NCI-H748 (cell line): ENCODE data around the gene NANOS1.

ENCODE experiments used
- DNase-seq: peaks from one replicate; lab custom pipeline; 2025; ENCODE audit not compliant: unreplicated experiment; lab: John Stamatoyannopoulos, UW

NANOS1 gene, protein sequence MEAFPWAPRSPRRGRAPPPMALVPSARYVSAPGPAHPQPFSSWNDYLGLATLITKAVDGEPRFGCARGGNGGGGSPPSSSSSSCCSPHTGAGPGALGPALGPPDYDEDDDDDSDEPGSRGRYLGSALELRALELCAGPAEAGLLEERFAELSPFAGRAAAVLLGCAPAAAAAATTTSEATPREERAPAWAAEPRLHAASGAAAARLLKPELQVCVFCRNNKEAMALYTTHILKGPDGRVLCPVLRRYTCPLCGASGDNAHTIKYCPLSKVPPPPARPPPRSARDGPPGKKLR

DNA sequence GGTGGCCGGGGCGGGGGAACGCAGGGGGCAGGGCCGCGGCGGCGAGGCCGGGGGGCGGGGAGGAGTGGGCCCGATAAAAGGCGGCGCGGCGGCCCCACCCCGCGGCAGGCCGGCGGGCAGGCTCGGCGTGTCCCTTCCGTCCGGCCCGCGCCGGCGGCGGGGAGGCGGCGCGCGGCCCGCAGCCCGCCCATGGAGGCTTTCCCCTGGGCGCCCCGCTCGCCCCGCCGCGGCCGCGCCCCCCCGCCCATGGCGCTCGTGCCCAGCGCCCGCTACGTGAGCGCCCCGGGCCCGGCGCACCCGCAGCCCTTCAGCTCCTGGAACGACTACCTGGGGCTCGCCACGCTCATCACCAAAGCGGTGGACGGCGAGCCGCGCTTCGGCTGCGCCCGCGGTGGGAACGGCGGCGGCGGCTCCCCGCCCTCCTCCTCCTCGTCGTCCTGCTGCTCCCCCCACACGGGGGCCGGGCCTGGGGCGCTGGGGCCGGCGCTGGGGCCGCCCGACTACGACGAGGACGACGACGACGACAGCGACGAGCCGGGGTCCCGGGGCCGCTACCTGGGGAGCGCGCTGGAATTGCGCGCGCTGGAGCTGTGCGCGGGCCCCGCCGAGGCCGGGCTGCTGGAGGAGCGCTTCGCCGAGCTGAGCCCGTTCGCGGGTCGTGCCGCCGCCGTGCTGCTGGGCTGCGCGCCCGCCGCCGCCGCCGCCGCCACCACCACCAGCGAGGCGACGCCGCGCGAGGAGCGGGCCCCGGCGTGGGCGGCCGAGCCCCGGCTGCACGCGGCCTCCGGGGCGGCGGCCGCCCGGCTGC, at the start of gene NANOS1:
NANOS1 (plus strand) TSS at position 102 of the 808 bp plus-strand sequence; CDS start at position 190, 88 bp downstream.
- peak; percentile 57 for DNase-seq

DNA sequence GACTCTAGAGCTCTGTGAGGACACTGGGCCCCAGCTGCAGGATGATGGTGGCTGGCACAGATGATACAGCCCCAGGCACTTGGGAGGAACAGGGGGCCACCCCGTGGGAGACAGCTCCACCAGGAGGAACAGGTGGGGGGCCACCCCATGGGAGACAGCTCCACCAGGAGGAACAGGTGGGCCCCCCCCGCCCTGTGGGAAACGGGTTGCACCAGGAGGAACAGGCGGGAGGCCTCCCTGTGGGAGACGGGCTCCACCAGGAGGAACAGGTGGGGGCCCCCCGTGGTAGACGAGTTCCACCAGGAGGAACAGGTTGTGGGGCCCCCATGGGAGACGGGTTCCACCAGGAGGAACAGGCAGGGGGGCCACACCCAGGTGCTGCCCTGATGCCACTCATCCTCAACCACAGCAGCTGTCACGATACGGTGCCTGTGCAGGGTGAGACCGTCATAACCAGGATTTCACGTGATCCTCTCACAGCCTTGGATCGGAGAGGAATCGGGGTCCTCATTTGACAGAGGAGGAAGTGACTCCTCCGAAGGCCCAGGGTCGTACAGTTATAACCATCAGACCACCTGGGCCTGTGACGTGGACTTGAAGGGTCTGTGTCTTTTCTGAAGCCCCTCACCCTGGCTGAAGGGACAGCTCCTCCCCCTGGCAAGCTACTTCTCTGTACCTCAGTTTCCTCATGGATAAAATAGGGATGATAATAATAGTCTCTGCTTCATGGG, 49.2 kb upstream of the NANOS1 start:
- DNase-seq: no peak

DNA sequence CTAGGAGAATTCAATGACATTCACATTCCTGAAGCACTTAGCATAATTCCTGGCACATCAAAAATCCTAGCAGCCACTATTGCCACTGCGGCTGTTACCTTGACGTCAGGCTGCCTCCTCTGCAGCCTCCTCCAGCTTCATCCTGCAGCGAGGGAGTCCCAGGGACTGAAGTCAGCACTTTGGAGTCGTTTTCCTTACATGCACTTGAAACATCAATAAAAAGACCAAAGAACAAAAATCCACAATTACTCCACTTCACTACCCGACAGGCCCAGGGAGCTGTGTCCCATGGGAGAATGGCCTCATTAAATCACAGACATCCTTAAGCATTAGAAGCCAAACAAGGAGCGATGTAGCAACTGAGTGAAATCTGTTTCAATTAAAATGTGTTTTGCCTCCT, 48.6 kb upstream of the NANOS1 start:
- DNase-seq: no peak

DNA sequence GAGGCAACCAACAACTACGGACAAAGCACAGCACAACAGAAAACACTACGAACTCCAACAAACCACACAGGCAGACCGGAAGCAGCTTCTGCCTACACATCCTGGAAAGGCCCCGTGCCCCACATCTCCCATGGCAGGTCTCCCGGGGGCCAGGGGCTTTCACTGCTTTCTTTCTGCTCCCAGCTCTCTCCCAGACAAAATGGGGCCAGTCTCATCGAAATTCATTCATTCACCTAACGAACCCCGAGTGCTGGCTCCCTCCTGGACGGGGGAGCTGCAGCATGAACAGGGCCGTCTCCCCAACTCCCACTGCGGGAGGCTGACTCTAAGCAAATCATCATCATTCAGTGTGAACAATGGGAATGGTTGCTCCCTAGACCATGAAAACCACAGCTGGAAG, 47.6 kb upstream of the NANOS1 start:
- DNase-seq: no peak

DNA sequence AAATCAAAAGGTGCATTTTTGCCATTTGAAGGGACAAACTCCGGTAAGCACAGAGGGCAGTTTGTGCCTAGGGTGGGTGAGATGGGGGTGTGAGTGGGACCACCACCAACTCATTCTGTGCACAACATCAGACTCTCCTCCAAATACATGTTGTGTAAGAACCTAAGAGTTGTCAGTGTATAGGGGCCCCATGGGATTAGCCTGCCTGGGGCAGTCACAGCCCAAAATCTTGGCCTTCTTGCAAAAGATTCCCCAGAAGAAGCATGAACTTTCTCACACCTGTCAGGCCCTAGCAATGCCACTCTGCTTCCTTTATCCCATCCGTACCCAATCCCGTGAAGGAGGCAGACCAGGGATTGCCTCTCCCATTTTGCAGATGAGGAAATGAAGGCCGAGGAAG, 47.1 kb upstream of the NANOS1 start:
- DNase-seq: no peak

DNA sequence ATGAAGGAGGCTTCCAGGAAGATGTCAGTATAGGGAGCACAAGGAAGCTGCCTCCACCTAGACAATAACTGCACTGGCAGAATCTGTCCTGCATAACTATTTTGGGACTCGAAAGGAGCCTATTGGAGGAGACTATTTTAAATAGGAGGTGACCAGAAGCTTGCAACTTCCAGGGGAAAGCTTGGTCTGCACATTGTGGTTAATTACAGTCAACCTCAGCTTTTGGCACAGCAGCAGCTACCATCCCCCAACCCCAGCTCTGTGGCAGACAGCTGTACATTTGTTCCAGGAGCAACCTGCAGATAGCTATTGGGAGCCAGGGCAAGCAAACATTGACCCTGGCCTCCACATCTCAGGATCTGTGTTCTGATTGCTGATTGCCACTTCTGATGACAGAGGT, 46.3 kb upstream of the NANOS1 start:
- DNase-seq: peak; percentile 71

DNA sequence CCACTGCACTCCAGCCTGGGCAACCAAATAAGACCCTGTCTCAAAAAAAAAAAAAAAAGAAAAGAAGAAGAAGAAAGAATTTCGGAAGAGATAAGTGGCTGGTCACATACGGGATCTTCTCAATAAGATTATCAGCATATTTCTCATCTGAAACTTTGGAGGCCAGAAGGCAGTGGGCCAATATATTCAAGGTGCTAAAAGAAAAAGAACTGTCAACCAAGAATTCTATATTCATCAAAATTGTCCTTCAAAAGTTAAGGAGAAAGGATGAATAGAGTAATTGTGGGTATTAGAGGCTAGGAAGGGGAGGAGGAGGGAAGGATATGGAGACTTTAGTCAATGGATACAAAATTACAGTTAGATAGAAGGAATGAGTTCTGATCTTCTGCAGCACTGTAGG, 43.9 kb upstream of the NANOS1 start:
- no peak for DNase-seq

DNA sequence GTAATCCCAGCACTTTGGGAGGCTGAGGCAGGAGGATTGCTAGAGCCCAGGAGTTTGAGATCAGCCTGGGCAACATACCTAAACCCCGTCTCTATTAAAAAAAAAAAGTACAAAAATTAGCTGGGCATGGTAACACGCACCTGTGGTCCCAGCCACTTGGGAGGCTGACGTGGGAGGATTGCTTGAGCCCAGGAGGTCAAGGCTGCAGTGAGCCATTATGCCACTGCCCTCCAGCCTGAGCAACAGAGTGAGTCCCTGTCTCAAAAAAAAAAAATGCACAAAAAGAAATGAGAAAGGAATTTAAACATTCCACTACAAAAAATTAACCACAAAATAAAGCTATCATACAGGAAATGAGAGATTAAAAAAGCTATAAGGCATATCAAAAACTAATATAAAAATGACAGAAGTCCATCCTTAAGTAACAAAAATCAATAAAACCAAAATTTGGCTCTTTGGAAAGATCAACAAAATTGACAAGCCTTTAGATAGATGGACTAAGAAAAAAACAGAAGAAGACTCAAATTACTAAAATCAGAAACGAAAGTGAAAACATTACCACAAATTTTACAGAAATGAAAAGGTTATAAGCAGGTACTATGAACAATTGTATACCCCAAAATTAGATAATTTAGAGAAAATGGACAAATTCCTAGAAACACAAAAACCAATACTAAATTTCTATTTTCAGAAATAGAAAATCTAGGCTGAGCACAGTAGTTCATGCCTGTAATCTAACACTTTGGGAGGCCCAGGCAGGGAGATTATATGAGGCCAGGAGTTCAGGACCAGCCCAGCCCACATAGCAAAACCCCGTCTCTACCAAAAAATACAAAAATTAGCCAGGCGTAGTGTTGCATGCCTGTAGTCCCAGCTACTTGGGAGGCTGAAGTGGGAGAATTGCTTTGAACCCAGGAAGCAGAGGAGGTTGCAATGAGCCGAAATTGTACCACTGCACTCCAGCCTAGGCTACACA, 42.4 kb upstream of the NANOS1 start:
- no peak for DNase-seq

DNA sequence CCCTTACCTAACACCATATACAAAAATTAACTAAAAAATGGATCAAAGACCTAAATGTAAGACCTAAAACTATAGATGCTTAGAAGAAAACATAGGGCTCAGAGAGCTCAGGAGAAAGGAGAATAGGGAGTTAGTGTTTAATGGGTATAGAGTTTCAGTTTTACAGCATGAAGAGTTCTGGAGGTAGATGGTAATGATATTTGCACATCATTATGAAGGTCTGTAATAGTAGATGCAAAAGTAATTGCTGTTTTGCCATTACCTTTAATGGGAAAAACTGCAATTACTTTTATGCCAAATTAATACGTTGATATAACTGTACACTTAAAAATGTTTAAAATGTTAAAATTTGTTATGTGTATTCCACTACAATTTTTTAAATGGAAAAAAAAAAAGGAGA, 39.2 kb upstream of the NANOS1 start:
- peak; percentile 83 for DNase-seq

DNA sequence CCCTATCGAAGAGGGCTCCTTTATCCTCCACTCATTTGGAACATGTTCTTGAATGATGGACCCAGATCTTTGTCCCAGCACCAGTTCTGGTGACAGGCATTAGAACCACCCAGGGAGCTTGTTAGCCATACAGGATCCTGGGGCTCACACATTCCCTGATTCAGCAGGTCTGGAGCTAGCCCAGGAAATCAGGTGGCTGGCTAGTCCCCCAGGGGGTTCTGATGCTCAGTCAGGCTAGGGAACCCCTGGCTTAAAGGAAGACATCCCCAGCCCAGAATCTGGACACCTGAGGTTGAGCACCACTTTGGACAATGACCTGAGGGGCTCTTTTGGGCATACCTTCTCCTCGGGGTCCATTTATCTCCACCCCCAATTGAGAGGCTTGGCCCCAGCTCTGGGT, 37.0 kb upstream of the NANOS1 start:
- no peak for DNase-seq

DNA sequence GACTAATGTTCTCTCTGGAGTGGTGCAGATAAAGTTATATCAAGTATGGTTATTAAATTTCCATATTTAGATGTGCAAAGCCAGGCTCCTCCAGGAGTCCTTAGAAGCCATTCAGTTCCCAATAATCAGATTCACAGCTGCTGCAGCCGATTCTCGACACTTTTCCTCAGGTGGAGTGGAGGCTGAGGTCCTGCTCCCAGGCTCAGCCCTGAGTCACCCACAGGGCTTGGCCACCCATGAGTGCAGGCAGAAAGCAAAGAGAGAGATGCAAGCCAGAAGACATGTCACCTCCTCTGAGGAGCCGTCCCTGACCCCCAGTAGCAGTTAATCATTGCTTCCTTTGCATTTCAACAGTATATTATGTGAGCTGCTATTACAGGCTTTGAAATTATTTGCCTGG, 36.3 kb upstream of the NANOS1 start:
- DNase-seq: no peak

DNA sequence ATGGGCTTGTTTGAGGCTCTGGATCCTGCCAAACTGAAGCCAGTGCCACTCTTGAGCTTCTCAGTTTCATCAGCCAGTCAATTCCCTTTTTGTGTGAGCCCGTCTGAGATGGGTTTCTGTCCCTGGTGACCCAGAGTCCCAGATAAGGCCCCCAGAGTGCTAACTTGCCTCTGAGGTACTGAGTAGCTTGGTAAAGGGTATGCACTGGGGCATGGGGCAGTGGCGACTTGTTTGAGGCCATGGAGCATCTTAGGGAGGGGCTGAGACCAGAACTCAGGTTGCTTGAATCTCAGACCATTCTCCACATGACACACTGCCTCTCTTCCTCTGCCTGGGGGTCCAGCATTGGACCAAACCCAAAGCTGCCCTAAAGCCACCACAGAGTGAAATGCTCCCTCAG, 35.2 kb upstream of the NANOS1 start:
- no peak for DNase-seq

DNA sequence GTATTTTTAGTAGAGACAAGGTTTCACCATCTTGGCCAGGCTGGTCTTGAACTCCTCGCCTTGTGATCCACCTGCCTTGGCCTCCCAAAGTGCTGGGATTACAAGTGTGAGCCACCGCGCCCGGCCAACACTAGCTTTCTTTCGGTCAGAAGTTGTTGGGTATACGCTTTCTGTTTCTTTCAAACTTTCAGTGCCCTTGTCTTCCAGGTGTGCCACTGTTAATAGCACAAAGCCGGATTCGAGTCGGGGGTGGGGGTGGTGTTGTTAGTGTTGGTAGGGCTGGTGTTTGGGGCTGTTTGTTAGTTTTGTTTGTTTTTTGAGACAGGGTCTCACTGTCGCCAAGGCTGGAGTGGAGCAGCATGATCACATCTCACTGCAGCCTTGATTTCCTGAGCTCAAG, 33.8 kb upstream of the NANOS1 start:
- DNase-seq: no peak

DNA sequence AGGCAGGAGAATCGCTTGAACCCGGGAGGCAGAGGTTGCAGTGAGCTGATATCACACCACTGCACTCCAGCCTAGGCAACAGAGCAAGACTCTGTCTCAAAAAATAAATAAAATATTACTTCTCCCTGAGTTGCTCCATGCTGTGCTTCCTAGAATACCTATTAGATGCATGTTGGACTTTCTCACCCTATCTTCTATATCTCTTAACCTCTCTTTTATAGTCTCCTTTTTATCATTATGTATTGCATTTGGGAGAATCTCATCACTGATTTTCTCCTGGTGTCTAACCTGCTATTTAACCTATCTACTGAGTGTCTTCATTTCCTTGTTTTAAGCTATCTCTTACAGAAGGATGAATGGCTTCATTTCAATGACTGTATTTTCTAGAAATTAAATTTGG, 32.1 kb upstream of the NANOS1 start:
- DNase-seq: no peak

DNA sequence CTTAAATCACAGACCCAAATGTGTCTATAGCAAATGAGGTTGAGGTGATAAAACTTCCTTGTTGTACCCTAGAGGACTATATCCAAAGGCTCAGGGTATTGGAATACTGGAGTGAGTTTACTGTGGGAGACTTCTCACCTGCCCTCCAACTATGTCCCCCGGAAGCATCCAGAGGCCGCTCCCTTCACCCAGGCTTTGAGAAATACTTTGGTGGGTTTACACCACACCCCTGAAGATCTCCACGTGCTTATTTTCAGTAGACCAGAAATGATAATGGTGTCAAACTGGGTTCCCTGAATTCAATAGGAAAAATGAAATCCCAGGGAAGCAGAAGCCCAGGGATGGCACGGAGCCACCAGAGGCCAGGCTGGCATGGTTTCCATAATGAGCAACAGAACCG, 31.3 kb upstream of the NANOS1 start:
- DNase-seq: no peak

DNA sequence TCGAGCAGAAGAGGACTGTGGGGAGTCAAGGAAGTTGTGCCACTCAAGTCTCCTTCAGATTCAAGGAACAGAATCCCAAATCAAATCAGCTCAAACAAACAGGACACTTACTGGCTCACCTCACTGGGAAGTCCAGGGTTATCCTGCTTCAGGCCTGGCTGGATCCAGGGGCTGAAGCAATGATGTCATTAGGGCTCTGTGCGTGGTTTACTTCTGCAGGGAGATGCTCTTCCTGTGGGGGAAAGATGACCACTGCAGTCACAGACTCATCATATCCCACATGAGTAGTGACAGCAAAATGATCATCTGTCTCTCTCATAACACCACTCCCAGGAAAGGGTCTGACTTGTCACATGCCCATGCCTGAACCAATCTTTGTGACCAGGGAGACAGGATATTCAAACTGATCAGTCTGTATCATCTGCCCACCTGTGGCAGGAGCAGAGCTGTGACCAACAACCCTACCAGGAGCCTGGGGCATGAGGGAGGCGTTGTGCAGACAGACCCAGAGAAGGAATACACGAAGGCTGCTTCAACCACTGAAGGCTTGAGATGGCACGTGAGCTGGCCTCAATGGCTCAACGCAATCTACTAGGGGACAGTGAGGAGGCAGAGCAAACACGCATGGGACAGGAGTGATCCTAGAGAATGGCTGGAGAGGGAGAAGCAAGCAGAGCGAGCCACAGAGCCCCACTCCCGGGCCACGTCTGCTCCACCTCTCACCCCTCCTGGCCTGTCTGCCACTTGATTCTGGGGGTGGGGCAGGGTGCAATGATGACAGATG, 27.6 kb upstream of the NANOS1 start:
- no peak for DNase-seq

DNA sequence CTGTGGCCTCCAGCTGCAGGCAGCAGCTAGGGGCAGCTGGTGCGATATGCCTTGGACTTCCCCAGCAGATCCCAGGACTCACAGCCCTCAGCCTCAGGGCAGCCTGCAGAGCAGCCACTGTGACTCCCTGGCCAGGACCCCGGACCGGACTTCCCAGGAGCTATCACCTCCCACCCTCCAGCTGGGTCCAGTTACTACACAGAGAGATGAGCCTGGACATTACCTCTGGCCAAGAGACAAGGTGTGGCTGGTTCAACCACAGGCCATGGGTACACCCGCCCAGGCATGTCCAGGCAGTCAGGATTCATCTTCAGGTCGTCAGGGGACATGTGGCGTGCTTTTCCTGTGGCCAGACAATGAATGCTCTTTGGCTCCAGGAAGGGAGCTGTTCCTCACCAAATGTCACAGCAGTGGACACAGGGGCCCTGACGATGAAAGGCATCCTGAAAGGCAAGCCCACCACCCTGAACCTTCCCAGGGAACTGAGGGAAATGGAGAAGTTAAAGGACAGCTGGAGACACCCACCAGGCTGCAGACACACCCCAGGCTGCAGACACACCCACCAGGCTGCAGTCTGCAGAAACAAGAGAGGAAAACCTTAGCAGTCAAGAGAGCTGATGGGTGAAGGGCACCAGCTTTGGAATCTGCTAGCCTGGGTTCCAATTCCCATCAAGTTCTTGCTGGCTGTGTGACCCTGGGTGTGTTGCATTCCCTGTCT, 25.8 kb upstream of the NANOS1 start:
- no peak for DNase-seq

DNA sequence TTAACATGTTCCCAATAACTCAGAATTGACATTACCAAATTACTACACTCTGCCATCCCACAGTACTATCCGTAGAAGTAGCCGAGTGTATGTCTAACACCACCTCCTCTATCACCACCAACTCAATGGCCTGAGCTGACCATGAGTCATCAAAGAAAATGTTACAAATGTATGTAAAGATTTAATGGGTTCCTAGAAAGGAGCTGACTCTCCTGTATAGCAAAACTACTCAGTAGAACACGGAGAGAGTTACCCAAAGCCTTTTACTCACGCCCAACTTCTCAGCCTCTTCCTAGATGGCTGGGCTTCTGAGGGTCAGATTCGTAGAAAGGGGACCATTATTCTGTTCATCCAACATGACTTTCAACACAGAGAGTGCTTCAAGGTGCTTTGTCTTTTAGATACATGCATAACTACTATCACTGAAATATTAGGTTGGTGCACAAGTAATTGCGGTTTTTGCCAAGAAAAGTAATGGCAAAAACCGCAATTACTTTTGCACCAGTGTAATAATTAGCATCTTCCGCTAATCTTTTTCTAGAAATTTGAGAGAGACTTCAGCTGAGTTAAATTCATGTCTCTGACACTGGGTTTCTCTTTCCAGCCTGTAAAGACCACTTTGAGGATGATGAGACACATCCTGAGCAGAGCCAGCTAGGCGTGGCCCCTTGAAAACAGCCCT, 24.0 kb upstream of the NANOS1 start:
- peak; percentile 38 for DNase-seq
